ENCODE results near the gene KBTBD12.

- TF ChIP-seq POLR2A (IDR thresholded peaks at IDR 0.05; ENCODE audit: extremely low read depth, insufficient read length) (no peak), MYC (IDR thresholded peaks at IDR 0.05; ENCODE audit: low read depth, low read length) (no peak)
- TF ChIP-seq, protein P1, sequence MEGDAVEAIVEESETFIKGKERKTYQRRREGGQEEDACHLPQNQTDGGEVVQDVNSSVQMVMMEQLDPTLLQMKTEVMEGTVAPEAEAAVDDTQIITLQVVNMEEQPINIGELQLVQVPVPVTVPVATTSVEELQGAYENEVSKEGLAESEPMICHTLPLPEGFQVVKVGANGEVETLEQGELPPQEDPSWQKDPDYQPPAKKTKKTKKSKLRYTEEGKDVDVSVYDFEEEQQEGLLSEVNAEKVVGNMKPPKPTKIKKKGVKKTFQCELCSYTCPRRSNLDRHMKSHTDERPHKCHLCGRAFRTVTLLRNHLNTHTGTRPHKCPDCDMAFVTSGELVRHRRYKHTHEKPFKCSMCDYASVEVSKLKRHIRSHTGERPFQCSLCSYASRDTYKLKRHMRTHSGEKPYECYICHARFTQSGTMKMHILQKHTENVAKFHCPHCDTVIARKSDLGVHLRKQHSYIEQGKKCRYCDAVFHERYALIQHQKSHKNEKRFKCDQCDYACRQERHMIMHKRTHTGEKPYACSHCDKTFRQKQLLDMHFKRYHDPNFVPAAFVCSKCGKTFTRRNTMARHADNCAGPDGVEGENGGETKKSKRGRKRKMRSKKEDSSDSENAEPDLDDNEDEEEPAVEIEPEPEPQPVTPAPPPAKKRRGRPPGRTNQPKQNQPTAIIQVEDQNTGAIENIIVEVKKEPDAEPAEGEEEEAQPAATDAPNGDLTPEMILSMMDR (IDR thresholded peaks at IDR 0.05; ENCODE audit: low read depth, low read length), result no peak
These were observed 69.4 kb downstream of the KBTBD12 start for GRCh38 chr3:127984241-127984975.

All from NB4 (cell line).